NCI-H2171 (cell line): ENCODE measurements around the gene MLYCD.

ENCODE experiments used
- DNase-seq: peaks from one replicate; lab custom pipeline; 2025; lab: John Stamatoyannopoulos, UW

MLYCD gene

DNA sequence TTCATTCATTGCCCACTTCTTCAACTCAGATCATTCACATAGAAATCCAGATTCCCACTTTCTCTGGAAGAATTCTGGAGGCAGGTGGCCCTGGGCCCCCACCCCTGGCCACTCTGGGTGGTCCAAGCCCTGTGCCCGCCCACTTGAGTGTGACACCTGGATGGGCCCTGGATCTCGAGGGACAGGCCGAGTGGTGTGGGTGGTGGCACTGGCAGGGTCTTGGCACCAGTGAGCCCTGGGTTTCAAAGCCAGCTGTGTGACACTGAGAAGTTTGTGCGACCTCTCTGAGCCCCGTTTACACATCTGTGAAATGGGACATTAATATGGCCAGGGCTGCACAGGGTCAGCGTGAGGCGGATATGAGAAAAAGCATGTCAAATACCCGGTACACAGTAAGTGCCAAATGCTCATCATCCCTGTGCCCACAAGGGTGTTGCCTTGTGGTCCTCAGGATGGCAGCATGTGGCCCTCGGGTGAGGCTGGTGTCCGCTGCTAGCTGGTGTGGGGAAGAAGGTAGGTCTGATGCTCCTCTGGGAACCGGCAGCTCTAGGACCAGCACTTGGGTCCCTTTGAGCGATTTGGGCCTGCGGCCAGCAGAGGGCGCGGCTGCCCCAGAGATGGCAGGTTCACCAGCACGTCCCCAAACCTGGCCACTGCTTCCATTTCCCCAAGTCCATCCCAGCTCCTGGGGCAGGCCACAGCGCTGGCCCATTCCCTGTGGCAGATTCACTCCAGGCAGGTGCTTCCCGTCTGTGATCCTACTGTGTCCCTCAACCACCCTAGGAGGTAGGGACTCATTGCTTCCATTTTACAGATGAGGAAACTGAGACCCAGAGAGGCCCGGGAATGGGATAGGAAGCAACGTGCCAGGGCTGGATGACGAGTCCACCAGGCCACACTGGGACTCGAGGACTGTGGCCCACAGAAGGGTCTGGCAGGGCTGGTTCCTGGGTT, 57.7 kb downstream of the MLYCD start:
- DNase-seq, result peak; percentile 58

DNA sequence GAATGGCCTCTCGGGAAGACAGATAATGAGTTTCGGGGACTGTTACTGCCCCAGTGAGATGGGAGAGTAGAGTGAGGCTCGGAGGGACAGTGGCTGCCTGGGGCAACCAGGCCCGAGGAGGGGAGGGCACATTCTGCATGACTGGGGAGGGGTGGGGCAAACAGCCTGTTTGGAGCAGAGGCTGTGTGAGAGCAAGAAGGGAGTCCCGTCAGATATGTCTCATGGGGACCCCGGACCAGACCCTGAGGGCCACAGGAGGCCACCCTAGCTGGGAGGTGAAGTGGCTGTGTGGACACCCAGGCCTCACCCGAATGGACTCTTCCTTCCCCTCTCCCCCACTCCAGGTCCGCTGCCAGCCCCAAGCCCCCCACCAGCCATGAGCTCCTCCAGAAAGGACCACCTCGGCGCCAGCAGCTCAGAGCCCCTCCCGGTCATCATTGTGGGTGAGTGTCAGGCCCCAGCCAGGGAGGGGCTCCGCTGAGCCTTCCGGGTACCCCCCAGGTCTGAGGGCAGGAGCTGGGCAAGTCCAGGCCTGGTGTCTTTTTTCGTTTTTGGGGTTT, 58.5 kb downstream of the MLYCD start:
- DNase-seq, result no peak

DNA sequence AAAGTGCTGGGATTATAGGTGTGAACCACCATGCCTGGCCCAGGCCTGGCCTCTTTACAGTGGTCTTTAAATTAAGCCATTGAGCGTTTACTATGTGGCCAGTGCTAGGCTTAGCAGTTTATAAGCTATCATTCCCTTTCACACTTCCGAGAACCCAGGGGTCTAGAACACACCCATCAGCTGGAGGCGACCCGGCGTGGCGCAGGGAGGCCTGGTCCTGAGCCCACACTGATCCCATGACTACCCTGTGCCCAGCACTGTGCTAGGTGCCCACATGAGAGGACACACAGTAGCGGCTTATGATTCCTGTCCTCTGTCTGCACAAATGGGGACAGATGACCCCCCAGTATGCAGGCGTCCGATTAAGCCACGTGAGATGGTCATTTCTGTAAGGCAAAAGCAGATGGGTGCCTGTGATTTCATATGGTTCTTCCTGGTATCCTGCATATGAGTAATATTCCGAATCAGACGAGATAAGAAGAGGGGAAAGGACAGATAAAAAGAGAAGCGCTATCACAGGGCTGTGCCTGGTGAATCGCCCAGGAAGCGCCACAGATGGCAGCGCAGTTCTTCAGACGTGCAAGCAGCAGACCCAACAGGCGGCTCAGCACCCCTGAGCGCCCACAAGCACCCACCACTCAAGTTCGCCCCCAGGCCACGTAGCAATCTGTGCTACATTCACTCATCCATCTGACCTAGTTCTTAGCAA, 59.4 kb downstream of the MLYCD start:
- DNase-seq, result no peak

DNA sequence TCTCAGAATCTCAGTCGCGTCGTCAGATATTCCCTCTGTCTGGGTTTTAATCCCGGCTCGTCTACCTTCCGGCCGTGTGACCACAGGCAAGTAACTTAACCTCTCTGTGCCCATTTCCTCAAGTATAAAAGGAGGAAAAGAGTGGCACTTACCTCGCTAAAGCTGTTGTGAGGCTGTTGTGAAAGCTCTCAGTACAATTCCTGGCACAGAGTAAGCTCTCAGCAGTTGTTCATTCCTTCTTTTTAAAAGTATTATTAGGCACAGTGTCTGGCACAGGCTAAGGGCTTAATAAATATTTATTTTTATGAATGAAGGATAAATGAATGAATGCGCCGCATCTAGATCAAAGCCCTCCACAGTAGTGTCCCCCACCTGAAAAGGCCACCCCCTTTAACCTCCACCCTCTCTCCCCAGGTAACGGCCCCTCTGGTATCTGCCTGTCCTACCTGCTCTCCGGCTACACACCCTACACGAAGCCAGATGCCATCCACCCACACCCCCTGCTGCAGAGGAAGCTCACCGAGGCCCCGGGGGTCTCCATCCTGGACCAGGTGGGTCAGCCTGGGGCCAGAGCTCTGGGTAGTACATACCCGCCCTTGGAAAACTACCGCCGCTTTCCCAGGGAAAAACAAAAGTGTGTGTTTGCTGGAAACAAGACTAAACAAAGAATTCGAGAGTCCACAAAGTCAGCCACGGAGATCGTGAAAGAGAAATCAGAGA, 60.1 kb downstream of the MLYCD start:
- DNase-seq, result no peak

DNA sequence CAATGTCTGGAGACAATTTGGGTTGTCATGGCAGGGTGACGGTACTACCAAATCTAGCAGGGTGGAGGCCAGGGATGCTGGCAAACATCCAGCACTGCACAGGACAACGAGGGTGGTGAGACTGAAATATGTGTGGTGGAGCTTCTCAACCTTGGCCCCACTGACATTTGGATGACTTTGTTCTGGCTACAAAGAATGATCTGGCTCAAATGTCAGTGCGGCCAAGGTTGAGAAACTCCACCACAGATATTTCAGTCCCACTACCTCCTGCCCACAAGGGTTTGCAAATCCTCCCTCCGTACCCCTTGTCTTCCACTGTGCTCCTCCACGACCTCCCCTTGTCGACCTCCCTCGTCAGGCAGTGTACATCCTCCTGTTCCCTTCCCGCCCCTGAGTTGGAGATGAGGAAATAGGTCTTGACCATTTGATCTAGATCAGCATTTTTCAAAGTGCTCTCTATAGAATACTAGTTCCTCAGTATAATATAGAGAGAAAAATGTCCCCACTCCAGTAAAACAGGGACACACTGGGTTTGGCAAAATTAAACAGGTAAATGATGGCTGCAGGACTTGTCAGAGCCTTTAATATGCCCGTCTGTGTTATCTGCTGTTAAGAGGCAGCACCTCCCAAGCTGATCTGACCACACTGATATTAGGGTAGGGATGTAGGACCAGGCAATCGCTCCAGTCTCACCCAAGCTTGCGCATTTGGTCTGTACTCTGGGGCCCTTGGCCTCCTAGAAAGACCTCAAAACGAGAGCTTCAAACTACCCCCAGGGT, 60.9 kb downstream of the MLYCD start:
- no peak for DNase-seq

DNA sequence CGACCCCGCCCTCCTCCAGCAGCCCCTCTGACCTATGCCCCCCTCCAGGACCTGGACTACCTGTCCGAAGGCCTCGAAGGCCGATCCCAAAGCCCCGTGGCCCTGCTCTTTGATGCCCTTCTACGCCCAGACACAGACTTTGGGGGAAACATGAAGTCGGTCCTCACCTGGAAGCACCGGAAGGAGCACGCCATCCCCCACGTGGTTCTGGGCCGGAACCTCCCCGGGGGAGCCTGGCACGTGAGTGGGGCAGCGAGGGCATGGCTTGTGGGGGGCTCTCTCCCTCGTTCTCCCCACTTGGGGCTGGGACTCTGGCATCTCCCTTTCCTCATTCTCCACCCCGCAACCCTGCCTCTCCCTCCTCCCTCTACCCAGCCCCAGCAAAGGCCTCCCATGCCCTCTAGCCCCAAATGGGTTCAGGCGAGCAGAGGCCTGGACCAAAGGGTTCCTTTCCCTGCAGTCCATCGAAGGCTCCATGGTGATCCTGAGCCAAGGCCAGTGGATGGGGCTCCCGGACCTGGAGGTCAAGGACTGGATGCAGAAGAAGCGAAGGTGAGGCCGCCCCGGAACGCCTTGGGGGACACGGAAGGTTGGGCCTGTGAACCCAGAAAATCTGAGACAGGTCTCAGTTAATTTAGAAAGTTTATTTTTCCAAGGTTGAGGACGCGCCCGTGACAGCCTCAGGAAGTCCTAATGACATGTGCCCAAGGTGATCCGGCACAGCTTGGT, 61.8 kb downstream of the MLYCD start:
- DNase-seq, result no peak

DNA sequence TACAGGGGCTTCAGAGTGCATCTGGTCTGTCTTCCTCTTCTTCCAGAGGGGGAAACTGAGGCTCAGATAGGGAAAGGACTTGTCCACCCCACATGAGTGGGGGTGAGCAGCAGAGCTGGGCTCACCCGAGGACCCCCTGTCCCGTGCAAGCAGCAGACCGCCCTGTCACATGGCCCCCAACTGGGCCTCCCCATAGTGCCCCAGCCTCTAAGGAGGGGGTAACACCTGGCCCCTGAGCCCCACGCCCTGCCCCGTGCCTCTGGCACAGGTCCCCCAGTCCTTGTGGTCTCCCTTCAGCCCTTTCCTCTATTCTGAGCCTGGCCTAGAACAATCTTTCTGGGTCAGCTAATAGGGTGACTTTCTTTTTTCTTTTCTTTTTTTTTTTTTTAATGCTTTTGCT, 62.7 kb downstream of the MLYCD start:
- DNase-seq, result no peak

DNA sequence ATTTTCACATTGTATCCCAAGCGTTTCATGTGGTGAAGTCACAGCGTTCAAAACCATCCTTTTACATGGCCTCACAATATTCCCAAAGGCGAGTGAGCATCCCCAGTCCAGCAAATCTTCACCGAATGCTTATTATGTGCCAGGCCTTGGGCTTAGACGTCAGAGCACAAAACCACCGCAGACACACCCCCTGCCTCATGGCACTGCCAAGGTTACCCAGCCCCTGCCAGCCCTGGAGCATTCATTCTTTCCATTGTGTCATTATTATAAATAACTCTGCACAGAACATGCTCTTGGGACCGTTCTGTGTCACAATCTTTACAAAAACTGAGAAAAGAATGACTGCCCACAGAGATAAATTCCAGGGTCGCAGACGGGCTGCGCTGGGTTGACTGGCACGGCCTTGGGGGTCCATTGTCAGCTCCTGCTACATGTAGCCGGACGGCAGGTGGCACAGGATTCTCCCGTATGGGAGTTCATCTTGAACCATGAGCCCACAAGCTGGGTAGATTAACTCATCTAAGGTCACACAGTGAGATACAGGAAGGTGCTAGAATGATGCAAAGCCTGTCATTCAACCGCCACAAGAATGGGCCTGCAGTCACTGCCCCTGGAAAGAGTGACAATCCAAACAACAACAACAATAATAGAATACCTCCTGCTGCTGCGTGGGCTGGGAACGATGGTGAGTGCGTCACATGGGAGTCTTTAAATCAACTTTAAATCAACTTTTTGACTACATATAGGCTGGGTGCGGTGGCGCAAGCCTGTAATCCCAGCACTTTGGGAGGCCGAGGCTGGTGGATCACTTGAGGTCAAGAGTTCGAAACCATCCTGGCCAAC, 64.6 kb downstream of the MLYCD start:
- DNase-seq, result no peak

DNA sequence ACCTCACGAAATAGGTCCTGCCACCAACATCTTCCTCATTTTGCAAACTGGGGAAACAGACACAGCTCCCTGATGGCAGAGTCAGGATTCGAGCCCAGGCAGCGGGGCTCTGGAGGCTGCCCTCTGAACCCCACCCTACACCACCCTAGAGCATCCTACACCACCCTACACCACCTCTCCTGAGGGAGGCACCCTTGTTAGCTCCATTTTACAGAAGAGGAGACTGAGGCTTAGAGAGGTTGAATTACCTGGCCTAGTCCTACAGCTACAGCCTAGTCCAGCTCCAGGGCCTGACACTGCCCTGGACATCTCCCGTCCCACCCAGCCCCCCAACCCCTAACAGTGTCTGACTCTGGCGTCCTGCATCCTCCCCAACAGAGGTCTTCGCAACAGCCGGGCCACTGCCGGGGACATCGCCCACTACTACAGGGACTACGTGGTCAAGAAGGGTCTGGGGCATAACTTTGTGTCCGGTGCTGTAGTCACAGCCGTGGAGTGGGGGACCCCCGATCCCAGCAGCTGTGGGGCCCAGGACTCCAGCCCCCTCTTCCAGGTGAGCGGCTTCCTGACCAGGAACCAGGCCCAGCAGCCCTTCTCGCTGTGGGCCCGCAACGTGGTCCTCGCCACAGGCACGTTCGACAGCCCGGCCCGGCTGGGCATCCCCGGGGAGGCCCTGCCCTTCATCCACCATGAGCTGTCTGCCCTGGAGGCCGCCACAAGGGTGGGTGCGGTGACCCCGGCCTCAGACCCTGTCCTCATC, 65.9 kb downstream of the MLYCD start:
- no peak for DNase-seq

DNA sequence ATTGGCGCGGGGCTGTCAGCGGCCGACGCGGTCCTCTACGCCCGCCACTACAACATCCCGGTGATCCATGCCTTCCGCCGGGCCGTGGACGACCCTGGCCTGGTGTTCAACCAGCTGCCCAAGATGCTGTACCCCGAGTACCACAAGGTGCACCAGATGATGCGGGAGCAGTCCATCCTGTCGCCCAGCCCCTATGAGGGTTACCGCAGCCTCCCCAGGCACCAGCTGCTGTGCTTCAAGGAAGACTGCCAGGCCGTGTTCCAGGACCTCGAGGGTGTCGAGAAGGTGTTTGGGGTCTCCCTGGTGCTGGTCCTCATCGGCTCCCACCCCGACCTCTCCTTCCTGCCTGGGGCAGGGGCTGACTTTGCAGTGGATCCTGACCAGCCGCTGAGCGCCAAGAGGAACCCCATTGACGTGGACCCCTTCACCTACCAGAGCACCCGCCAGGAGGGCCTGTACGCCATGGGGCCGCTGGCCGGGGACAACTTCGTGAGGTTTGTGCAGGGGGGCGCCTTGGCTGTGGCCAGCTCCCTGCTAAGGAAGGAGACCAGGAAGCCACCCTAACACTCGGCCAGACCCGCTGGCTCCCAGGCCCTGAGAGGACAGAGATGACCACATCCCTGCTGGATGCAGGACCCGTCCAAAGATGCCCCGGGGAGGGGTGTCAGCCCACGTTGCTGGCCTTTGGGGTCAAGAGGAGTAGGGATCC, 66.7 kb downstream of the MLYCD start:
- DNase-seq, result no peak

DNA sequence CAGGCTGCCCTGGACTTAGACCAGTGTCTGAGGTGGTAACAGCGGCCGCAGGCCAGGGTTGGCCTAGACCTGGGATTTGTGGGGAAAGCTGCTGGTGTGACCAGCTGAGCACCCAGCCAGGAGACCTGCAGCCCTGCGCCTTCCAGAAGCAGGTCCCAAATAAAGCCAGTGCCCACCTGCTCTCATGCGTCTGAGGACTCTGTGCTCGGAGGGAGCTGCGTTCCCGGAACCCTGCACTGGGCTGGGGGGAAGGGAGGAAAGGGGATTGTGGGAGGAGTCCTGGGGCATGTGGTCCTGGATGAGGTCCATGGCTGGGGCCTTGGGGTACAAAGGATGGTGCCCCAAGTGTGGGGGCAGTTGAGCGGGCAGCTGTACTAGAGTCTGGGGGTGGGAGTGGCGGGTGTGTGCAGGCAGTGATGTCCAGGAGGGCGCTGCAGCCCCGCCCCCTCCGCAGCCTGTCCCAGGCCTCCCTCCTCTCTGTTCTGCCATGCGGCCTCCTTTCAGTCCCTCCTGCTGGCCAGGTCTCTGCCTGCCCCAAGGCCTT, 67.3 kb downstream of the MLYCD start:
- DNase-seq, result no peak

DNA sequence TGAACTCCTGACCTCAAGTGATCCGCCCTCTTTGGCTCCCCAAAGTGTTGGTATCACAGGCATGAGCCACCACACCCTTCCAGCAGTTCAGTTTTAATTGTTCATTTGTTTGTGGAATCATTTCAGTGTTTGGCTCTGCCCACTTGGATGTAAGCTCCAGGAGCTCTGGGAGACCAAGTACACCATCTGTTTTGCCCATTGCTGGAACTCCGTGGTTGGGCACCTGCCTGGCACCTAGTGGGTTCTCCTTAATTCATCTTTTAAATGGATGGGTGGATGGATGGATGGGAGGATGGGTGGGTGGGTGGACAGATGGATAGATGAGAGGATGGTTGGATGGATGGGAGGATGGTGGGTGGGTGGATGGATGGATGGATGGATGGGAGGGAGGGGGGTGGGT, 68.2 kb downstream of the MLYCD start:
- DNase-seq, result no peak

DNA sequence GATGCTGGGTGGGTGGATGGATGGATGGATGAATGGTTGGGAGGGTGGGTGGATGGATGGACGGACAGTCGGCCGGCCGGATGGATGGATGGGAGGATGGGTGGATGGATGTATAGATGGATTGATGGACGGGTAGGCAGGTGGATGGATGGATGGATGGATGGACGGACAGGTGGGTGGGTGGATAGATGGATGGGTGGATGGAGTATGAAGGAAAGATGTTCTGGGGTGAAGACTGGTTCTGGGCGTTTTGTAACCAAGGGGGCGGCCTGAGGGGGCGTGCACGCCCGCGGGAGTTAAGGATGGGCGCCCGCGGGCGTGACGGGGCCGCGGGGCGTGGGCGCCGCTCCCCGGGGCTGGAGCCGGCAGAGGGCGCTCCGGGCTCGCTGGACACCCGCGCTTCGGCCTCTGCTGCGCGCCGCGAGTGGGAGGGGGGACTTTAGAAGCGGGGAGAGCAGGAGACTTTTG, 69.0 kb downstream of the MLYCD start, which contains the start of gene NECAB2:
NECAB2 (plus strand) TSS at position 407 of the 468 bp plus-strand sequence. CDS start 405 bp downstream, outside the sequence.
- no peak for DNase-seq

DNA sequence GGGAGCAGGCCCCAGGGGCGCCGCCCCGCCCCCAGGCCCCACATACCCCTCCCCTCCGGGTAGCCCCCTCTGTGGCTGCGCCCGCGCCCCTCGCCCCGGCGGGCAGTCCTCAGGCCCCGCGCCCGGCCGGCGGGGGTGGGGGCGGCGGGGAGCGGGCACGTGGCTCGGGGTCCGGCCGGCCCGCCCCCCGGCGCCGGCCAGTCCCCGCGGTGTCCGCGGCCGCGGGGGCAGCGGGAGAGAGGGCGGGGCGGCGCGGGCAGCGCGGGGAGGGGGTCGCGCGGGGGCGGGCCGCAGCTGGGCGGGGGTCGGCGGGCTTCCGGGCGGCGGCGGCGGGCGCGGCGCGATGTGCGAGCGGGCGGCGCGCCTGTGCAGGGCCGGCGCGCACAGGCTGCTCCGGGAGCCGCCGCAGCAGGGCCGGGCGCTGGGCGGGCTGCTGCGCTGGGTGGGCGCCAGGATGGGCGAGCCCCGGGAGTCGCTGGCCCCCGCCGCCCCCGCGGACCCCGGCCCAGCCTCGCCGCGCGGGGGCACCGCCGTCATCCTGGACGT, 69.5 kb downstream of the MLYCD start:
- DNase-seq, result no peak

DNA sequence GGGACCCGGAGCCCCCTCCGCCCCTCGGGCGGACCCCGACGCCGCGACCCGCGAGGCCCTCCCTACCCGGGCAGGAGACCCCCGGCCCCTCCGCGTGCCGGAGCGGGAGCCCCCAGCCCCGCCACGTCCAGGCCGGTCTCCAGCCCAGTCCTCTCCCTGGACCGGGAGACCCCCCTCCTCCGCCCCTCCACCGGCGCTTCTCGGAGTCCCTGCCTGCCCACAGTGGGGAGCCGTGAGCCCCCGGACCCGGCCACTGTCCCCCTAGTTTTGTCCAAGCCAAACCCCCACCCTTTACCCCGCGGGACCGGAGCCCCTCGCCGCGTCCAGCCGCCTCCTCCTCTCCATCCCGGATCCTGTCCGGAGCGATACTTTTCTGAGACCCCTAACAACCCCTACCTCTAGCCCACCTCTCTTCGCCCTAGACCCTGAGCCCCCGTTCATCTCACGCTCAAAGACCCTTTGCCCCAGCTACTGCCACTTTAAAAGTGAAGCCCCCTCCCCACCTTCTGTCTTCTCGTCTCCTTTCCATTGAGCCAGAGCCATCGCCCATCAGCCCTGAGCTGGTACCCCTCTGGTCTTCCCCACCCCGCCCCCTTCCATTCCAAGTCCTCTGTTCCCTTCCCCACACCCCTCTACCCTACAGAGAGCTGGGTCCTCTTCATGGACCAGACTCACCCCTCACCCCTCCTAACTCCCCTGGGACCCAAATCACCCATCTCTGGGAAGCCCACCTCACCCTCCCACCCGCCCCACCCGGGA, 70.2 kb downstream of the MLYCD start:
- DNase-seq, result no peak

DNA sequence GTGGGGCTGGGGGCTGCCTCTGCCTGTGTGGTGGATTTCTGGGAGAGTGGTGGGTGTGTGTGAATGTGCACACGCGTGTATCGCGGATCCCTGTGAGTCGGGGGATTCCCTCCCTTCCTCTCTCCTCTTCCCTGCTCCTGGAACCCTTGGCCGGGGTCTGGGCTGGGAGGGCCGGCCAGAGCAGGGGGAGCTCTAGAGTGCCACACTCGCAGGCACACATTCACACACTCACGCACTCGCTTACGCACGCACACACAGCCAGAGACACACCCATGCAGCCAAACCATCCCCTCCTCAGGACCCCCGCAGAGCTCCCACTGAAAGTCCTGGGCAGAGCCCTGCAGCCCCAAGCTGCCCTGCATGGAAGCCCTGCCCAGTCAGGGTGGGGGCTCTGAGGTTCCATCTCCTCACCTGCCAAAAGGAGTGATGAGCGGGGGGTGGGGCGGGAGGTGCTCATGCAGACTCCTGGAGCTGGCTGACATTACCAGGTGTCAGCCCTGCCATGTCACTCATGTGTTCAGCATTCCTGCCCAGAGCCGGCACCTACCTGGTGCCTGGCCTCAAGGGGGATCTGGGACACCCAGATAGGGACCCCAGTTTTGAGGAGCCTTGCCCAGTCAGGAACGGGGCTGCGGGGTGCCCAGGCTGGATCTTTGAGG, 71.0 kb downstream of the MLYCD start:
- no peak for DNase-seq
